Glomerular visceral epithelial cell (primary cell): Measurements from ENCODE around the gene KCNN3.
"Not testable (repeated sequence)": the region's sequence is repeated elsewhere in the genome, so short reads cannot be mapped to it uniquely, and the experiment has no call there.

Source experiments
- DNase-seq: peaks from one replicate; pipeline ENCODE4 v3.0.0-alpha.2; 2016; ENCODE audit errors: extremely low spot score

The KCNN3 gene

GRCh38 chr1:154706851-154707250 is 163.2 kb downstream of the KCNN3 start:
- no peak for DNase-seq

DNA sequence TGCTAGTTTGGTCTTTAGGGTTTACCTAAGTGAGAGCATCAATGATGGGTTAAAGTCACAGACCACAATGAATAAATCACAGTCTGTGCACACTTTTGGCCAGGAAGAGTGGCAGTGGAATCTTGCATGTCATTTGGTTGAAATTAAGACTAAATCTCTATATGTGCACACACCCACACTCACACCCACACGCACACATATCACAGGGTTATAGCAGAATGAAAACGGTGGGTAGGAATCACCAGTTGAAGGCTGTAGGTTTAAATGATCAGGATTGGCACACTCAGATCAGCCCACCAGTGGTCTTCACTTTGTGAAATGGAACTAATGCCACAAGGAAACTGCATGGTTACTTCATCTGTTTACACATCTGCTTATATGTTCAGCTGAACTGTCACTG is 164.5 kb downstream of the KCNN3 start:
- DNase-seq: no peak

DNA sequence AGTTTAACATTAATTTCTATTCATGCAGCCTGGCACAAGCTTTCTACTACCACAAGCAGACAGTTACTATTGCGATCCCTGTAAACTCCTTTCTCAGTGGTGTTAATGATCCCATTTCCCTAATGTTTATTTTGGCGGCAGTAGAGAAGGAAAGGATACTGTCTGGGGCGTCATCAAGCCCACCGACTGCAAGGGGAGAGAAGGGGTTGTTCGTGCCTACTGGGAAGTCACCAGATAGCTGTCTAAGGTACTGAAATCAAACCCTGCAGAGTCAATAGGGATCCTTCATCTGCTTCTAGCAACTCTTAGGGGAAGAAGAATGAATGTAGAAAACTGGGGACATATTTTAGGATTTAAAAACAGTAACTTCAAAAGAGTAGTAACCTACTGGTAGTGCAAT is 166.9 kb downstream of the KCNN3 start:
- no peak for DNase-seq

- DNase-seq: no peak
Measured at GRCh38 chr1:154698320-154699096, 171.6 kb downstream of the KCNN3 start.

DNA sequence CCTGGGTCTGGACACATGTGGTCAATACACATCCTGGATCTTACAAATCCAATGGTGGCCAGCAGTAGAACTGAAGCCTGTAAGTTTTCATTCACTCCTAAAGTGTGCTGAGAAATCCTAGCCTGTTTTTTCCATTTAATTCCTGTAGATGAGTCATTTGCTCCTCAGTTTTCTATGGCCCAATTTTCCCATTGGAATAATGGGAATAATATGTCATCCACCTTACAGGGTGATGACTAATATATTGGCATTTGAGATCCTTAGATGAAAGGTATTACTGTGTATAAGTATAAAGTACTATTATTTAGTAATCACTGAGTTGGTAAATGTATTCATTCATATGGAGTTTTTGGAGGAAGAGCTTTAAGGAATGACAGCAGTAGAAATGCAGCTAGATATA is 172.4 kb downstream of the KCNN3 start:
- DNase-seq: no peak

GRCh38 chr1:154696456-154696855 is 173.6 kb downstream of the KCNN3 start:
- DNase-seq: no peak

DNA sequence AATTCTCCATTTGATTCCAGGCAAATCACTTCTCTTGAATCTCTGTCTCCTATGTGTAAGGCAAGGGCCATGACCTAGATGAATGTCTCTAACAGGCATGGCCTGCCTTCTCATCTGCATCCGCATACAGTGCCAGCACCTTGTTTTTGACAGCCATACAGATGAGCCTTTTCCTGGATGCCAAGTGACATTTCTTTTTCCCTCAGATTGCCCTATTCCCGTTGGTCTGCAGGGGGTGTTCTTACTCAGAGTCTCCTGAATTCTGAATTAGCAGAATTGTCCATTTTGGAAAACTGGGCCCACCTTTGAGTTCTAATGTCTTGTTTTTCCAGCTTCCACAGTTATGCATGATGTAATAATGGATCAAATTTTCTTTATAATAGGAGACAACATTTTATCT is 174.1 kb downstream of the KCNN3 start:
- DNase-seq: no peak

GRCh38 chr1:154694995-154695394 is 175.1 kb downstream of the KCNN3 start:
- DNase-seq: no peak

GRCh38 chr1:154689083-154689482 is 181.0 kb downstream of the KCNN3 start:
- DNase-seq: no peak

DNA sequence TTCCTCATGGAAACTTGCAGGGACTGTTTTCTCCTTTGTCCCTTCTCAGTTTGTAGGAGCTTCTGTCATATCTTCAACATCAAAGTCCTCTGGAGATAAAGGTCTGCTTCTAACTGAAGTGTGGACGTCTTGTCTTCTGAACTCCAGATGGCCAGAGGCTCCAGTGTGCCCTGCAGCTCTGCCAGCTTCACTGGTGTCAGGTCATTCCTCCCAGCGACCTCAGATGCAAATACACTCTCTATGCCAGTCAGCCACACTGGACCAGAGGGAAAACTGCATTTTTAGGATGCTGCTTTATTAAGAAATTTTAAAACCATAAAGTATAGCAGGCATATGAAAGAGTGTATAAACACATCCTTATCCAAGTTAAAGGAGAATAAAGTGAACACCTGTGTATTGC is 183.6 kb downstream of the KCNN3 start:
- no peak for DNase-seq

DNA sequence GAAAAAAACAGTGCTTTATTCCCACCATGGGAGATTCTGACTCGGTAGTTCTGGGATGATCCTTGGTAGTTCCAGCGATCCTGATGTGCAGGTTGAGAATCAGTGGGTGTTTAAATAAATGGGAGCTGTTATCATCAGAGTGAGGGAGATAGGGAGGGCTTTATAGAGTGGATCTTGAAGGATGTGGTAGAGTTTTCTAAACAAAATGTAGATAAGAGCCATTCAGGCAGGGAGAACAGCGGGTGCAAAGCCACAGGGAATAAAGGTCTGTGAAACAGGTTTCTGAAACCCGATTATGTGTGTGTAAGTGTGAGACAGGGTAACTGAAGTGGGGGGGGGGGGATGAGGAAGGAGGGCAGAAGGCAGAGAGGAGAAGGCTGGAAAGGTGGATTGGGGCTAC is 186.3 kb downstream of the KCNN3 start:
- DNase-seq: no peak

DNA sequence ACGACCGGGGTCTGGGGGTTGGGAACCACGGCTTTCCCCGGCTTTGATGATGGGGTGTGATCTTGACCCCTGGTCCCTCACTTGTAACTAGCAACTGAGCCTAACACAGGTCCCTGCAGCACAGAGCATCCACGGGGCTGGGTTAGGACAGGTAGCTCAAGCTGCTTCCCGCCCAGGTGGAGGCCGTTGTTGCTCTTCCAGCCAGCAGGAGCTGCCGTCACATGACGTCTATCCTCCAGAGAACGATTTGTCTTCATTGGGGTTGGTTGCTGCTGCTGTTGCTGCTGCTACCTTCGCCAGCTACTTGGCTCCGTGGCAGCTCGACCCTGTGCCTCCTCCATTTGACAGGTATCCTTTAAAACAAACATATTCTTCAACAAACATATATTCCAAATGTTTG is 187.8 kb downstream of the KCNN3 start:
- DNase-seq: no peak

DNA sequence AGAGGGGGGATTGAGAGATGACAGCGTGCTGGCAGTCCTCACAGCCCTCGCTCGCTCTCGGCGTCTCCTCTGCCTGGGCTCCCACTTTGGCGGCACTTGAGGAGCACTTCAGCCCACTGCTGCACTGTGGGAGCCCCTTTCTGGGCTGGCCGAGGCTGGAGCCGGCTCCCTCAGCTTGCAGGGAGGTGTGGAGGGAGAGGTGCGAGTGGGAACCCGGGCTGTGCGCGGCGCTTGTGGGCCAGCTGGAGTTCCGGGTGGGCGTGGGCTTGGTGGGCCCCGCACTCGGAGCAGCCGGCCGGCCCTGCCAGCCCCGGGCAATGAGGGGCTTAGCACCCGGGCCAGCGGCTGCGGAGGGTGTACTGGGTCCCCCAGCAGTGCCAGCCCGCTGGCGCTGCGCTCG is 192.2 kb downstream of the KCNN3 start:
- not testable (repeated sequence) for DNase-seq

- DNase-seq: not testable (repeated sequence)
Measured at GRCh38 chr1:154676847-154677246, 193.2 kb downstream of the KCNN3 start.

GRCh38 chr1:154674456-154674855 is 195.6 kb downstream of the KCNN3 start:
- not testable (repeated sequence) for DNase-seq

- DNase-seq: not testable (repeated sequence)
Measured at GRCh38 chr1:154672245-154672644, 197.8 kb downstream of the KCNN3 start.

GRCh38 chr1:154671412-154671811 is 198.7 kb downstream of the KCNN3 start:
- not testable (repeated sequence) for DNase-seq

GRCh38 chr1:154670310-154671270 is 199.5 kb downstream of the KCNN3 start:
- not testable (repeated sequence) for DNase-seq

- DNase-seq: peak; percentile 65
Measured at GRCh38 chr1:154669464-154670282, 200.4 kb downstream of the KCNN3 start.

- DNase-seq: no peak
Measured at GRCh38 chr1:154666051-154666790, 203.9 kb downstream of the KCNN3 start.

- no peak for DNase-seq
Measured at GRCh38 chr1:154664331-154665002, 205.6 kb downstream of the KCNN3 start.
